Urinary bladder (tissue), 4 donors: ENCODE data around the gene RUBCNL. TPM values are rescaled to one million over a fixed set of nuclear protein-coding genes. Genes with fewer than 3 reads are reported as not detected.

Experiments used
- DNase-seq: peaks from one replicate; pipeline ENCODE4 v3.0.0-alpha.2; 2015; ENCODE audit errors: extremely low spot score
- H3K27ac ChIP-seq: one replicate; pipeline ENCODE4 v1.5.1; 2013; ENCODE audit warnings: low read depth, mild to moderate bottlenecking, moderate library complexity
- H3K36me3 ChIP-seq: one replicate; pipeline ENCODE4 v1.6.1; 2013; ENCODE audit warnings: mild to moderate bottlenecking, moderate library complexity; ENCODE audit not compliant: insufficient read depth
- H3K4me1 ChIP-seq: one replicate; pipeline ENCODE4 v1.6.1; 2013; ENCODE audit warnings: mild to moderate bottlenecking, moderate library complexity; ENCODE audit not compliant: insufficient read depth
- H3K4me3 ChIP-seq: one replicate; pipeline ENCODE4 v1.5.1; 2013; ENCODE audit warnings: low read depth, low read length
- WGBS: extraction: QIAGEN DNeasy Blood & Tissue Kit; methylation state at CpG from one replicate; pipeline ENCODE4 v1.1.7; 2013; 5-methylcytosine and 5-hydroxymethylcytosine counted together
- polyA plus RNA-seq: library from polyadenylated mRNA; stranded (reverse); fragments of 200-250 nt; gene quantifications from one replicate; pipeline ENCODE4 v1.2.3, GENCODE V29; 2013
- total RNA-seq: library from RNA; depleted of rRNA; stranded (reverse); fragments of >200 nt; gene quantifications from one replicate; pipeline ENCODE4 v1.2.3, GENCODE V29; 2014
- donor health status: healthy with polysubstance abuse.
- donor health status: healthy.

The RUBCNL gene
- total and polyA plus RNA-seq, 2 donors, result 0.63 to 9.3 TPM

GRCh38 chr13:46320406-46320805 lies 66.6 kb downstream of the RUBCNL start:
- H3K4me1 ChIP-seq, result no peaks in the 10 kb centered on the region
- no peak overlapping the region for H3K4me3 ChIP-seq
- no peak overlapping the region for H3K27ac ChIP-seq
- no peaks in the 10 kb centered on the region for H3K36me3 ChIP-seq
- 75% methylated on average over 3 of the region's 3 CpGs for WGBS
- no peak for DNase-seq

- Histone ChIP-seq H3K27ac (no peak overlapping the region), H3K4me1 (no peaks in the 10 kb centered on the region), H3K36me3 (no peaks in the 10 kb centered on the region), H3K4me3 (no peak overlapping the region)
- DNase-seq, result no peak
- 85% methylated on average over 1 of the region's 1 CpG for WGBS
Measured at GRCh38 chr13:46318986-46319385, 68.1 kb downstream of the RUBCNL start.

GRCh38 chr13:46317120-46317519 lies 69.9 kb downstream of the RUBCNL start:
- Histone ChIP-seq H3K27ac (no peak overlapping the region), H3K4me3 (no peak overlapping the region), H3K4me1 (no peaks in the 10 kb centered on the region), H3K36me3 (no peaks in the 10 kb centered on the region)
- no peak for DNase-seq

- H3K36me3 ChIP-seq, result no peaks in the 10 kb centered on the region
- no peak overlapping the region for H3K27ac ChIP-seq
- DNase-seq, result no peak
- no peaks in the 10 kb centered on the region for H3K4me1 ChIP-seq
- H3K4me3 ChIP-seq, result no peak overlapping the region
- WGBS, result 87% methylated on average over 6 of the region's 6 CpGs
Measured at GRCh38 chr13:46315491-46316075, 71.5 kb downstream of the RUBCNL start.

GRCh38 chr13:46315036-46315435 lies 72.0 kb downstream of the RUBCNL start:
- Histone ChIP-seq H3K36me3 (no peaks in the 10 kb centered on the region), H3K27ac (no peak overlapping the region), H3K4me3 (no peak overlapping the region), H3K4me1 (no peaks in the 10 kb centered on the region)
- DNase-seq, result no peak

GRCh38 chr13:46314587-46314986 lies 72.5 kb downstream of the RUBCNL start:
- no peak for DNase-seq
- Histone ChIP-seq H3K36me3 (no peaks in the 10 kb centered on the region), H3K4me3 (no peak overlapping the region), H3K27ac (no peak overlapping the region), H3K4me1 (no peaks in the 10 kb centered on the region)
- 95% methylated on average over 1 of the region's 1 CpG for WGBS

- DNase-seq, result no peak
- 93% methylated on average over 6 of the region's 6 CpGs for WGBS
- Histone ChIP-seq H3K36me3 (no peaks in the 10 kb centered on the region), H3K27ac (no peak overlapping the region), H3K4me1 (no peaks in the 10 kb centered on the region), H3K4me3 (no peak overlapping the region)
Measured at GRCh38 chr13:46313432-46314257, 73.4 kb downstream of the RUBCNL start.

- Histone ChIP-seq H3K27ac (no peak overlapping the region), H3K36me3 (no peaks in the 10 kb centered on the region), H3K4me3 (no peak overlapping the region), H3K4me1 (no peaks in the 10 kb centered on the region)
- 79% methylated on average over 1 of the region's 1 CpG for WGBS
- no peak for DNase-seq
Measured at GRCh38 chr13:46313024-46313423, 74.0 kb downstream of the RUBCNL start.

- Histone ChIP-seq H3K36me3 (no peaks in the 10 kb centered on the region), H3K4me1 (no peaks in the 10 kb centered on the region), H3K4me3 (no peak overlapping the region), H3K27ac (no peak overlapping the region)
- DNase-seq, result no peak
- WGBS, result 91% methylated on average over 2 of the region's 2 CpGs
Measured at GRCh38 chr13:46311217-46311616, 75.8 kb downstream of the RUBCNL start.

GRCh38 chr13:46310066-46310465 lies 77.0 kb downstream of the RUBCNL start:
- no peak overlapping the region for H3K27ac ChIP-seq

GRCh38 chr13:46307554-46307953 lies 79.5 kb downstream of the RUBCNL start:
- WGBS, result 91% methylated on average over 1 of the region's 1 CpG
- H3K4me1 ChIP-seq, result no peaks in the 10 kb centered on the region
- H3K27ac ChIP-seq, result no peak overlapping the region
- DNase-seq, result no peak
- no peaks in the 10 kb centered on the region for H3K36me3 ChIP-seq
- H3K4me3 ChIP-seq, result no peak overlapping the region

More at GRCh38 chr13:46310066-46310465, 77.0 kb downstream of the RUBCNL start:
- Histone ChIP-seq H3K4me3 (no peak overlapping the region), H3K4me1 (no peaks in the 10 kb centered on the region), H3K36me3 (no peaks in the 10 kb centered on the region)
- no peak for DNase-seq
- 75% methylated on average over 1 of the region's 1 CpG for WGBS

GRCh38 chr13:46304546-46304945 lies 82.5 kb downstream of the RUBCNL start:
- Histone ChIP-seq H3K4me1 (no peaks in the 10 kb centered on the region), H3K27ac (no peak overlapping the region), H3K4me3 (no peak overlapping the region), H3K36me3 (no peaks in the 10 kb centered on the region)
- DNase-seq, result no peak
- WGBS, result 88% methylated on average over 3 of the region's 3 CpGs

GRCh38 chr13:46303742-46304385 lies 83.2 kb downstream of the RUBCNL start:
- H3K4me1 ChIP-seq, result no peaks in the 10 kb centered on the region
- 53% methylated on average over 7 of the region's 7 CpGs for WGBS
- no peak overlapping the region for H3K4me3 ChIP-seq
- DNase-seq, result no peak
- no peak overlapping the region for H3K27ac ChIP-seq
- no peaks in the 10 kb centered on the region for H3K36me3 ChIP-seq

- Histone ChIP-seq H3K4me3 (no peak overlapping the region), H3K36me3 (no peaks in the 10 kb centered on the region), H3K27ac (no peak overlapping the region), H3K4me1 (no peaks in the 10 kb centered on the region)
- no peak for DNase-seq
- WGBS, result 48% methylated on average over 3 of the region's 3 CpGs
Measured at GRCh38 chr13:46297361-46297811, 89.7 kb downstream of the RUBCNL start.
